GM23338 (cell line): ENCODE results near the gene FAM76A. TPM values are rescaled to one million over a fixed set of nuclear protein-coding genes. Genes with fewer than 3 reads are reported as not detected.

Experiments used
- ATAC-seq: fragments of 200-7000 bp; cut with Tn5 transposase; 3 replicates; pipeline ENCODE4 v1.9.1; 2020
- DNase-seq: peaks from one replicate; pipeline ENCODE4 v3.0.0-alpha.2; 2015; ENCODE audit warnings: low spot score
- H2AFZ ChIP-seq: fragments of 200-600 bp; sonication (generic); 2 replicates; pipeline ENCODE4 v1.8.0; 2016; ENCODE audit warnings: antibody characterized with exemption, mild to moderate bottlenecking, moderate library complexity
- H3F3A ChIP-seq: fragments of 200-600 bp; sonication (generic); replicated peaks from 2 replicates; pipeline ENCODE4 v1.8.0; 2017; ENCODE audit warnings: antibody characterized with exemption, mixed run types, low read depth
- H3K27ac ChIP-seq: fragments of 200-600 bp; sonication (generic); 2 replicates; pipeline ENCODE4 v1.6.1; 2016; ENCODE audit warnings: low read depth
- H3K27me3 ChIP-seq: fragments of 200-600 bp; sonication (generic); 2 replicates; pipeline ENCODE4 v1.8.0; 2016; ENCODE audit warnings: mild to moderate bottlenecking, mixed run types, moderate library complexity; ENCODE audit not compliant: insufficient read depth
- H3K36me3 ChIP-seq: fragments of 200-600 bp; sonication (generic); 2 replicates; pipeline ENCODE4 v1.8.0; 2016; ENCODE audit warnings: mild to moderate bottlenecking; ENCODE audit not compliant: insufficient read depth
- H3K4me1 ChIP-seq: fragments of 200-600 bp; sonication (generic); 2 replicates; pipeline ENCODE4 v1.8.0; 2016; ENCODE audit warnings: mild to moderate bottlenecking, moderate library complexity; ENCODE audit not compliant: insufficient read depth
- H3K4me2 ChIP-seq: fragments of 200-600 bp; sonication (generic); 2 replicates; pipeline ENCODE4 v1.7.1; 2017; ENCODE audit warnings: mixed run types
- H3K4me3 ChIP-seq: fragments of 200-600 bp; sonication (generic); 2 replicates; pipeline ENCODE4 v1.6.1; 2016; ENCODE audit warnings: mixed run types
- H3K79me2 ChIP-seq: fragments of 200-600 bp; sonication (generic); replicated peaks from 2 replicates; pipeline ENCODE4 v1.8.0; 2017; ENCODE audit warnings: mild to moderate bottlenecking; ENCODE audit not compliant: insufficient read depth
- H3K9me2 ChIP-seq: fragments of 200-600 bp; sonication (generic); 2 replicates; pipeline ENCODE4 v1.8.0; 2017; ENCODE audit not compliant: insufficient read depth
- H4K20me1 ChIP-seq: fragments of 200-600 bp; sonication (generic); replicated peaks from 2 replicates; pipeline ENCODE4 v1.8.0; 2017; ENCODE audit warnings: mild to moderate bottlenecking; ENCODE audit not compliant: insufficient read depth
- H3K27ac Mint-ChIP-seq: 2 replicates; pipeline ENCODE4 v1.8.0; 2020; ENCODE audit warnings: inconsistent platforms, mild to moderate bottlenecking, moderate library complexity, mixed read lengths
- H3K27me3 Mint-ChIP-seq: 3 replicates; pipeline ENCODE4 v1.8.0; 2022; ENCODE audit warnings: low read depth, mild to moderate bottlenecking, moderate library complexity, mixed read lengths, inconsistent platforms; ENCODE audit not compliant: insufficient read depth, poor library complexity
- H3K36me3 Mint-ChIP-seq: 3 replicates; pipeline ENCODE4 v1.8.0; 2021; ENCODE audit warnings: low read depth, mild to moderate bottlenecking, inconsistent platforms, moderate library complexity, mixed read lengths
- H3K4me1 Mint-ChIP-seq: 3 replicates; pipeline ENCODE4 v1.8.0; 2020; ENCODE audit warnings: mild to moderate bottlenecking, inconsistent platforms, mixed read lengths
- H3K4me3 Mint-ChIP-seq: 3 replicates; pipeline ENCODE4 v1.8.0; 2021; ENCODE audit warnings: moderate library complexity, mild to moderate bottlenecking, inconsistent platforms, mixed read lengths
- H3K9me3 Mint-ChIP-seq: 3 replicates; pipeline ENCODE4 v1.8.0; 2020; ENCODE audit warnings: moderate library complexity, mild to moderate bottlenecking, inconsistent platforms, mixed read lengths
- EZH2 ChIP-seq: fragments of 200-600 bp; sonication (generic); IDR thresholded peaks from one replicate; pipeline ENCODE4 v1.8.0; 2017; ENCODE audit warnings: antibody characterized with exemption, mild to moderate bottlenecking, low read depth; ENCODE audit not compliant: unreplicated experiment
- EZH2phosphoT487 ChIP-seq: fragments of 200-600 bp; sonication (generic); IDR thresholded peaks from one replicate; pipeline ENCODE4 v1.8.1; 2018; ENCODE audit warnings: antibody characterized with exemption; ENCODE audit not compliant: unreplicated experiment
- JUNB ChIP-seq: IDR thresholded peaks from one replicate; pipeline ENCODE4 v1.6.1; 2016; ENCODE audit warnings: antibody characterized with exemption; ENCODE audit not compliant: unreplicated experiment
- NANOG ChIP-seq: IDR thresholded peaks from 2 replicates; pipeline ENCODE4 v1.6.1; 2016; ENCODE audit warnings: antibody characterized with exemption, borderline replicate concordance
- POLR2AphosphoS5 ChIP-seq: IDR thresholded peaks from 2 replicates; pipeline ENCODE4 v1.6.1; 2016; ENCODE audit warnings: antibody characterized with exemption, low read depth
- STAT1 ChIP-seq: IDR thresholded peaks from one replicate; pipeline ENCODE4 v1.6.1; 2016; ENCODE audit warnings: antibody characterized with exemption; ENCODE audit not compliant: unreplicated experiment
- ZNF331 ChIP-seq: fragments of 250-450 bp; sonication (Bioruptor Pico); IDR thresholded peaks from 2 replicates; pipeline ENCODE4 v1.5.0; 2020; ENCODE audit warnings: low read depth, mild to moderate bottlenecking, moderate library complexity
- polyA plus RNA-seq: library from polyadenylated mRNA; unstranded; fragments of >200 nt; fragmentation: Nextera tagmentation; extraction: Ambion mirVana; gene quantifications from 2 replicates; pipeline ENCODE4 v1.2.1, GENCODE V29; 2016
- total RNA-seq: library from RNA; depleted of rRNA; stranded (reverse); fragments of >200 nt; shearing (Covaris generic); gene quantifications from 2 replicates; pipeline ENCODE4 v1.2.3, GENCODE V29; 2014
- TF ChIP-seq, protein P1 (sequence below): fragments of 250-450 bp; sonication (Bioruptor Pico); IDR thresholded peaks from 2 replicates; pipeline ENCODE4 v1.5.0; 2020; ENCODE audit warnings: mild to moderate bottlenecking, moderate library complexity
- TF ChIP-seq, protein P2 (sequence below): IDR thresholded peaks from 2 replicates; pipeline ENCODE4 v1.6.1; 2016; ENCODE audit warnings: antibody characterized with exemption

FAM76A gene
- total and polyA plus RNA-seq, 2 experiments from 2014 or later, result 12.5 to 13.8 TPM

DNA sequence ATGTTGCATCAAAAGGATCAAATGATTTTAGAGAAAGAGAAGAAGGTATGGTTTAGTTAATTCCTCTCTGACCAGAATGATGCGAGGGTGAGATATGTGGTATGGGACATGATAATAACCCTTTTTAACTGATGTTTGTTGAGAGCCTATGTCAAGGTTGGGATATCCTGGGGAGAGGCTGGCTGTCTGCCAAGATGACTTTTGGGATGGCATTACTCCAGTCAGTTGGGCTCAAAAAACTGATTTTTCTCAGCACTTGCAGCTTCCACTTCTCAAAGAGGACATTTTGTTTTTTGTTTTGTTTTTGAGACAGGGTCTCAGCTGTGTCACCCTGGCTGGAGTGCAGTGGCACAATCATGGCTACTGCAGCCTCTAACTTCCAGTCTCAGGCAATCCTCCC lies 29.5 kb downstream of the FAM76A start (continued):
- TF ChIP-seq, protein P1, sequence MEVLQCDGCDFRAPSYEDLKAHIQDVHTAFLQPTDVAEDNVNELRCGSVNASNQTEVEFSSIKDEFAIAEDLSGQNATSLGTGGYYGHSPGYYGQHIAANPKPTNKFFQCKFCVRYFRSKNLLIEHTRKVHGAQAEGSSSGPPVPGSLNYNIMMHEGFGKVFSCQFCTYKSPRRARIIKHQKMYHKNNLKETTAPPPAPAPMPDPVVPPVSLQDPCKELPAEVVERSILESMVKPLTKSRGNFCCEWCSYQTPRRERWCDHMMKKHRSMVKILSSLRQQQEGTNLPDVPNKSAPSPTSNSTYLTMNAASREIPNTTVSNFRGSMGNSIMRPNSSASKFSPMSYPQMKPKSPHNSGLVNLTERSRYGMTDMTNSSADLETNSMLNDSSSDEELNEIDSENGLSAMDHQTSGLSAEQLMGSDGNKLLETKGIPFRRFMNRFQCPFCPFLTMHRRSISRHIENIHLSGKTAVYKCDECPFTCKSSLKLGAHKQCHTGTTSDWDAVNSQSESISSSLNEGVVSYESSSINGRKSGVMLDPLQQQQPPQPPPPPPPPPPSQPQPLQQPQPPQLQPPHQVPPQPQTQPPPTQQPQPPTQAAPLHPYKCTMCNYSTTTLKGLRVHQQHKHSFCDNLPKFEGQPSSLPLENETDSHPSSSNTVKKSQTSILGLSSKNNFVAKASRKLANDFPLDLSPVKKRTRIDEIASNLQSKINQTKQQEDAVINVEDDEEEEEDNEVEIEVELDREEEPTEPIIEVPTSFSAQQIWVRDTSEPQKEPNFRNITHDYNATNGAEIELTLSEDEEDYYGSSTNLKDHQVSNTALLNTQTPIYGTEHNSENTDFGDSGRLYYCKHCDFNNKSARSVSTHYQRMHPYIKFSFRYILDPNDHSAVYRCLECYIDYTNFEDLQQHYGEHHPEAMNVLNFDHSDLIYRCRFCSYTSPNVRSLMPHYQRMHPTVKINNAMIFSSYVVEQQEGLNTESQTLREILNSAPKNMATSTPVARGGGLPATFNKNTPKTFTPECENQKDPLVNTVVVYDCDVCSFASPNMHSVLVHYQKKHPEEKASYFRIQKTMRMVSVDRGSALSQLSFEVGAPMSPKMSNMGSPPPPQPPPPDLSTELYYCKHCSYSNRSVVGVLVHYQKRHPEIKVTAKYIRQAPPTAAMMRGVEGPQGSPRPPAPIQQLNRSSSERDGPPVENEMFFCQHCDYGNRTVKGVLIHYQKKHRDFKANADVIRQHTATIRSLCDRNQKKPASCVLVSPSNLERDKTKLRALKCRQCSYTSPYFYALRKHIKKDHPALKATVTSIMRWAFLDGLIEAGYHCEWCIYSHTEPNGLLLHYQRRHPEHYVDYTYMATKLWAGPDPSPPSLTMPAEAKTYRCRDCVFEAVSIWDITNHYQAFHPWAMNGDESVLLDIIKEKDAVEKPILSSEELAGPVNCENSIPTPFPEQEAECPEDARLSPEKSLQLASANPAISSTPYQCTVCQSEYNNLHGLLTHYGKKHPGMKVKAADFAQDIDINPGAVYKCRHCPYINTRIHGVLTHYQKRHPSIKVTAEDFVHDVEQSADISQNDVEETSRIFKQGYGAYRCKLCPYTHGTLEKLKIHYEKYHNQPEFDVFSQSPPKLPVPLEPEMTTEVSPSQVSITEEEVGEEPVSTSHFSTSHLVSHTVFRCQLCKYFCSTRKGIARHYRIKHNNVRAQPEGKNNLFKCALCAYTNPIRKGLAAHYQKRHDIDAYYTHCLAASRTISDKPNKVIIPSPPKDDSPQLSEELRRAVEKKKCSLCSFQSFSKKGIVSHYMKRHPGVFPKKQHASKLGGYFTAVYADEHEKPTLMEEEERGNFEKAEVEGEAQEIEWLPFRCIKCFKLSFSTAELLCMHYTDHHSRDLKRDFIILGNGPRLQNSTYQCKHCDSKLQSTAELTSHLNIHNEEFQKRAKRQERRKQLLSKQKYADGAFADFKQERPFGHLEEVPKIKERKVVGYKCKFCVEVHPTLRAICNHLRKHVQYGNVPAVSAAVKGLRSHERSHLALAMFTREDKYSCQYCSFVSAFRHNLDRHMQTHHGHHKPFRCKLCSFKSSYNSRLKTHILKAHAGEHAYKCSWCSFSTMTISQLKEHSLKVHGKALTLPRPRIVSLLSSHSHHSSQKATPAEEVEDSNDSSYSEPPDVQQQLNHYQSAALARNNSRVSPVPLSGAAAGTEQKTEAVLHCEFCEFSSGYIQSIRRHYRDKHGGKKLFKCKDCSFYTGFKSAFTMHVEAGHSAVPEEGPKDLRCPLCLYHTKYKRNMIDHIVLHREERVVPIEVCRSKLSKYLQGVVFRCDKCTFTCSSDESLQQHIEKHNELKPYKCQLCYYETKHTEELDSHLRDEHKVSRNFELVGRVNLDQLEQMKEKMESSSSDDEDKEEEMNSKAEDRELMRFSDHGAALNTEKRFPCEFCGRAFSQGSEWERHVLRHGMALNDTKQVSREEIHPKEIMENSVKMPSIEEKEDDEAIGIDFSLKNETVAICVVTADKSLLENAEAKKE (CRISPR knock-in tag), result no peak
- no peak for TF ChIP-seq EZH2phosphoT487
- no peak for TF ChIP-seq NANOG
- no peak for TF ChIP-seq STAT1
- TF ChIP-seq POLR2AphosphoS5, result no peak
- TF ChIP-seq ZNF331 (CRISPR knock-in tag), result no peak
- TF ChIP-seq, protein P2, sequence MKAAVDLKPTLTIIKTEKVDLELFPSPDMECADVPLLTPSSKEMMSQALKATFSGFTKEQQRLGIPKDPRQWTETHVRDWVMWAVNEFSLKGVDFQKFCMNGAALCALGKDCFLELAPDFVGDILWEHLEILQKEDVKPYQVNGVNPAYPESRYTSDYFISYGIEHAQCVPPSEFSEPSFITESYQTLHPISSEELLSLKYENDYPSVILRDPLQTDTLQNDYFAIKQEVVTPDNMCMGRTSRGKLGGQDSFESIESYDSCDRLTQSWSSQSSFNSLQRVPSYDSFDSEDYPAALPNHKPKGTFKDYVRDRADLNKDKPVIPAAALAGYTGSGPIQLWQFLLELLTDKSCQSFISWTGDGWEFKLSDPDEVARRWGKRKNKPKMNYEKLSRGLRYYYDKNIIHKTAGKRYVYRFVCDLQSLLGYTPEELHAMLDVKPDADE, result no peak

DNA sequence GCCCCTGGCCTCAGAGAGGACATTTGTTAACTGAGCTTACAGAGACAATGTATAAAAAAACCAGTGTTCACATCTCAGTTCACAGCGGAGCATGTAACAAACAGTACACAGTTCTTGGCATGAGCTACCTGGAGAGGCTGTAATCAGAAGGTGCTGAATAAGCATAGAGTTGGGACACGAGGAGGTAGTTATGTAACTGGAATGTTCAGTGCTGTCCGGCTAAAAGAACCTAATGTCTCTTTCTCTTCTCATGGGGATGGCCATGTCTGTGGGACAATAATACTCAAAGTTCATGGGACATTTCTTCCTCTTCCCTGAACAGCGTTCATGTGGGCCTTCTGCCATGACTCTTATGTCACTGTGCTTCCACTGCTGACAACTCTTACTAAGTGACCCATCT lies 30.1 kb downstream of the FAM76A start:
- H3K36me3 Mint-ChIP-seq, result peaks cover 9% of the 10 kb centered on the region; the same call in 2 of the 3 replicates
- Histone ChIP-seq H3K4me1 (no peaks in the 10 kb centered on the region), H3K27ac (no peak overlapping the region), H2AFZ (no peak overlapping the region), H3K79me2 (no peaks in the 10 kb centered on the region), H3F3A (no peaks in the 10 kb centered on the region), H4K20me1 (no peaks in the 10 kb centered on the region; the same call in 1 of the 2 replicates), H3K27me3 (no peaks in the 10 kb centered on the region), H3K4me2 (no peak overlapping the region), H3K4me3 (no peak overlapping the region), H3K36me3 (peaks cover 8% of the 10 kb centered on the region; the same call in 1 of the 2 replicates), H3K9me2 (no peaks in the 10 kb centered on the region)
- DNase-seq (no peak), ATAC-seq (no peak)
- H3K27ac Mint-ChIP-seq, result no peak overlapping the region
- no peak overlapping the region for H3K4me3 Mint-ChIP-seq
- H3K9me3 Mint-ChIP-seq, result no peaks in the 10 kb centered on the region
- no peaks in the 10 kb centered on the region for H3K27me3 Mint-ChIP-seq
- TF ChIP-seq ZNF331 (CRISPR knock-in tag) (no peak), EZH2 (no peak), JUNB (no peak), EZH2phosphoT487 (no peak)
- TF ChIP-seq, protein P1 (CRISPR knock-in tag), result no peak
- H3K4me1 Mint-ChIP-seq, result no peaks in the 10 kb centered on the region
